ENCODE results near the gene ERC2. TPM values are rescaled to one million over a fixed set of nuclear protein-coding genes. Genes with fewer than 3 reads are reported as not detected.

ERC2 gene
- total RNA-seq, 1 experiment from 2014 or later, result 0.90 TPM

- no peaks in the 10 kb centered on the region for H3K36me3 ChIP-seq (ENCODE audit: insufficient read depth, low read length, poor library complexity, severe bottlenecking)
- H3K9me3 ChIP-seq (ENCODE audit: low read depth, low read length, poor library complexity, severe bottlenecking), result no peaks in the 10 kb centered on the region
- no peak overlapping the region for H3K4me3 ChIP-seq (ENCODE audit: low read depth, low read length, poor library complexity, severe bottlenecking)
- DNase-seq (ENCODE audit: low spot score), result no peak
- intact Hi-C loops (cut with micrococcal nuclease; ENCODE audit: unreplicated experiment), result no loop called here
- TF ChIP-seq EZH2 (IDR thresholded peaks at IDR 0.05; ENCODE audit: borderline replicate concordance, low read depth, low read length, poor library complexity, severe bottlenecking), result no peak
- TF ChIP-seq, protein P1, sequence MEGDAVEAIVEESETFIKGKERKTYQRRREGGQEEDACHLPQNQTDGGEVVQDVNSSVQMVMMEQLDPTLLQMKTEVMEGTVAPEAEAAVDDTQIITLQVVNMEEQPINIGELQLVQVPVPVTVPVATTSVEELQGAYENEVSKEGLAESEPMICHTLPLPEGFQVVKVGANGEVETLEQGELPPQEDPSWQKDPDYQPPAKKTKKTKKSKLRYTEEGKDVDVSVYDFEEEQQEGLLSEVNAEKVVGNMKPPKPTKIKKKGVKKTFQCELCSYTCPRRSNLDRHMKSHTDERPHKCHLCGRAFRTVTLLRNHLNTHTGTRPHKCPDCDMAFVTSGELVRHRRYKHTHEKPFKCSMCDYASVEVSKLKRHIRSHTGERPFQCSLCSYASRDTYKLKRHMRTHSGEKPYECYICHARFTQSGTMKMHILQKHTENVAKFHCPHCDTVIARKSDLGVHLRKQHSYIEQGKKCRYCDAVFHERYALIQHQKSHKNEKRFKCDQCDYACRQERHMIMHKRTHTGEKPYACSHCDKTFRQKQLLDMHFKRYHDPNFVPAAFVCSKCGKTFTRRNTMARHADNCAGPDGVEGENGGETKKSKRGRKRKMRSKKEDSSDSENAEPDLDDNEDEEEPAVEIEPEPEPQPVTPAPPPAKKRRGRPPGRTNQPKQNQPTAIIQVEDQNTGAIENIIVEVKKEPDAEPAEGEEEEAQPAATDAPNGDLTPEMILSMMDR (conservative IDR thresholded peaks at IDR 0.05; ENCODE audit: low read depth, low read length), result no peak
- peaks cover 4% of the 10 kb centered on the region for H3K4me1 ChIP-seq (ENCODE audit: insufficient read depth, low read length, poor library complexity, severe bottlenecking)
- CTCF ChIA-PET, result interaction anchor here (0.6 kb wide), 1 partner anchor 288 kb away, joined by 4 read pairs; no protein-coding TSS in a partner anchor
- no peaks in the 10 kb centered on the region for H3K27me3 ChIP-seq (replicated peaks; ENCODE audit: insufficient read depth, low read depth, low read length, poor library complexity)
- no peak overlapping the region for H3K27ac ChIP-seq (ENCODE audit: low read depth, low read length, poor library complexity, severe bottlenecking)
- POLR2A ChIA-PET (ENCODE audit: low non-redundant PET), result no interaction called here
- no TSS peak for BruUV-seq (replicated peaks)
These were observed 164.2 kb downstream of the ERC2 start for GRCh38 chr3:56304069-56304468.

GRCh38 chr3:56303487-56303886, 164.8 kb downstream of the ERC2 start:
- no peak overlapping the region for H3K27ac ChIP-seq (ENCODE audit: low read depth, low read length, poor library complexity, severe bottlenecking)
- ChIA-PET POLR2A (ENCODE audit: low non-redundant PET) (no interaction called here), CTCF (interaction anchor here (0.6 kb wide), 1 partner anchor 287 kb away, joined by 4 read pairs; no protein-coding TSS in a partner anchor)
- no peaks in the 10 kb centered on the region for H3K36me3 ChIP-seq (ENCODE audit: insufficient read depth, low read length, poor library complexity, severe bottlenecking)
- TF ChIP-seq, protein P1 (conservative IDR thresholded peaks at IDR 0.05; ENCODE audit: low read depth, low read length), result peak; percentile 56
- no peak for TF ChIP-seq EZH2 (IDR thresholded peaks at IDR 0.05; ENCODE audit: borderline replicate concordance, low read depth, low read length, poor library complexity, severe bottlenecking)
- intact Hi-C loops (cut with micrococcal nuclease; ENCODE audit: unreplicated experiment), result no loop called here
- no peaks in the 10 kb centered on the region for H3K4me1 ChIP-seq (ENCODE audit: insufficient read depth, low read length, poor library complexity, severe bottlenecking)
- peak; percentile 46 for DNase-seq (ENCODE audit: low spot score)
- H3K9me3 ChIP-seq (ENCODE audit: low read depth, low read length, poor library complexity, severe bottlenecking), result no peaks in the 10 kb centered on the region
- BruUV-seq (replicated peaks), result no TSS peak
- H3K27me3 ChIP-seq (replicated peaks; ENCODE audit: insufficient read depth, low read depth, low read length, poor library complexity), result no peaks in the 10 kb centered on the region
- H3K4me3 ChIP-seq (ENCODE audit: low read depth, low read length, poor library complexity, severe bottlenecking), result no peak overlapping the region

DNA sequence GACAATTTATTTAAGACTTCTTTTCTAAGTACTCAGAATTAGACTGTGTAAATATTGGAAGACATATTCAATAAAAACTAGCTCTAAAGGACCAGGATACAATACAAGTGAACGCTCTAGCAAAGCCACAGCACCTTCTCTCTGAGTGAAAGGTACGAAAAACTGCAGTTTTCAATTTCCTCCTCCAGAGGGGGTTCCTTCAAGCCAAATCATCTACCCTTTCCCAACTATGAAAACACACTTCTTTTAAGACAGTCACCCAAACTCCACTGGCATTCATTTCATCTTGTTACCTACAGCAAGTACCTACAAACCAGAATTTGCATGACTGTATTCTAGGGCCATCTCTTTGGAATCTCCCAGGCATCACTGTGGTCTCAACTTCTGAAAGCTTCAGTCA, 165.8 kb downstream of the ERC2 start:
- no TSS peak for BruUV-seq (replicated peaks)
- no peaks in the 10 kb centered on the region for H3K36me3 ChIP-seq (ENCODE audit: insufficient read depth, low read length, poor library complexity, severe bottlenecking)
- DNase-seq (ENCODE audit: low spot score), result peak; percentile 21
- no peak overlapping the region for H3K27ac ChIP-seq (ENCODE audit: low read depth, low read length, poor library complexity, severe bottlenecking)
- H3K9me3 ChIP-seq (ENCODE audit: low read depth, low read length, poor library complexity, severe bottlenecking), result no peaks in the 10 kb centered on the region
- TF ChIP-seq, protein P1 (conservative IDR thresholded peaks at IDR 0.05; ENCODE audit: low read depth, low read length), result peak; percentile 45
- TF ChIP-seq EZH2 (IDR thresholded peaks at IDR 0.05; ENCODE audit: borderline replicate concordance, low read depth, low read length, poor library complexity, severe bottlenecking), result no peak
- no peaks in the 10 kb centered on the region for H3K27me3 ChIP-seq (replicated peaks; ENCODE audit: insufficient read depth, low read depth, low read length, poor library complexity)
- ChIA-PET CTCF (no interaction called here), POLR2A (ENCODE audit: low non-redundant PET) (no interaction called here)
- intact Hi-C loops (cut with micrococcal nuclease; ENCODE audit: unreplicated experiment), result no loop called here
- no peak overlapping the region for H3K4me3 ChIP-seq (ENCODE audit: low read depth, low read length, poor library complexity, severe bottlenecking)
- H3K4me1 ChIP-seq (ENCODE audit: insufficient read depth, low read length, poor library complexity, severe bottlenecking), result no peaks in the 10 kb centered on the region

All from A673 (cell line).